ENCODE measurements around the gene ZNF853.
"Not testable (repeated sequence)": the region's sequence is repeated elsewhere in the genome, so short reads cannot be mapped to it uniquely, and the experiment has no call there.

Gene ZNF853

GRCh38 chr7:6614953-6615722 lies at the start of gene ZNF853:
TSS of gene ZNF853 (plus strand) at chr7:6615610. CDS start at chr7:6616175, 565 bp downstream.
- H3K4me3 ChIP-seq (ENCODE audit: low read depth, low read length): peak within 1 kb of the TSS; percentile 70

GRCh38 chr7:6565655-6566054 lies 49.8 kb upstream of the ZNF853 start:
- no peak overlapping the region for H3K4me3 ChIP-seq (ENCODE audit: low read depth, low read length)

DNA sequence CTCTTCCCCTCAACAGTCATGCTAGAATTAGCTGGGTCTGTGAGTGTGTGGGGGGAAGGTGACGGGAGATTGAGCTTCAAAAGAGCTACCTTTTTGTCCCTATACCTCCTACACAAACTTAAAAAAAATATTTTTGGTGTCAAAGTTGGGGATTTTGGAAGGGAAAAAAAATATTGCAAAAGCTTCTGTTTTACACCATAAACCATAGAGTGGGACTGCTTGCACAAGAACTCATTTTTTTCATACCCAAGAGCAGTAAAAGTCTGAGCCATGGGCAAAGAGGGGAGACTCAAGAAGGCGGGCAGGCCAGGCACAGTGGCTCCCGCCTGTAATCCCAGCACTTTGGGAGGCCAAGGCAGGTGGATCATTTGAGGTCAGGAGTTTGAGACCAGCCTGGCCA lies 47.5 kb upstream of the ZNF853 start:
- H3K4me3 ChIP-seq (ENCODE audit: low read depth, low read length): no peak overlapping the region

GRCh38 chr7:6571160-6571779 lies 44.1 kb upstream of the ZNF853 start:
- H3K4me3 ChIP-seq (ENCODE audit: low read depth, low read length): no peak overlapping the region

DNA sequence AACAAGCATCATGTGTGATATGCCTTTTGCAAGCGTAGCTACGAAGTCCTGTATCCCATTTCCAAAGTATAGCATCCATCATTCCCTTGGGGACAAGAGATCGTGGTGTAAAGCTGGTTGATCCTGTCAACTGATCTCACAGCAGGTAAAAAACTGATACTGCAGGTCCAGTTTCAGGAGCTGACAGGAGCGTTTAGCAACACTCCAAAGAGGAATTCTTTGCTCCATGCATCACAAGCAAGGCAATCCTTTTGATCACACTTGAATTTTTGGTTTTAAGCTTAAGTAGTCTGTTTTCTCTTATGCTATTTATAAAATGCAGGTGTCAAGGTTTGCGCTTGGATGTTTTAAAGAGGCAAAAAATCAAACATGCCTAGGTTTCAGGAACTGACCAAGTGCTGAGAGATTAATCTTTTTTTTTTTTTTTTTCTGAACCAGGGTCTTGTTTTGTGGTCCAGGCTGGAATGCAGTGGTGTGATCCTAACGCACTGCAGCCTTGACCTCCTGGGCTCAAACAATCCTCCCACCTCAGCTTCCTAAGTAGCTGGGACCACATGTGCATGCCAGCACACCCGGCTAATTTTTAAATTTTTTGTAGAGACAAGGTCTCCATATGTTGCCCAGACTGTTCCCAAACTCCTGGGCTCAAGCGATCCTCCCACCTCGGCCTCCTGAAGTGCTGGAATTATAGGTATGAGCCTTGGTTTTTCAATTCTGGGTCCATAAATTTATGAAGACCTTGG lies 40.0 kb upstream of the ZNF853 start:
- no peak overlapping the region for H3K4me3 ChIP-seq (ENCODE audit: low read depth, low read length)

DNA sequence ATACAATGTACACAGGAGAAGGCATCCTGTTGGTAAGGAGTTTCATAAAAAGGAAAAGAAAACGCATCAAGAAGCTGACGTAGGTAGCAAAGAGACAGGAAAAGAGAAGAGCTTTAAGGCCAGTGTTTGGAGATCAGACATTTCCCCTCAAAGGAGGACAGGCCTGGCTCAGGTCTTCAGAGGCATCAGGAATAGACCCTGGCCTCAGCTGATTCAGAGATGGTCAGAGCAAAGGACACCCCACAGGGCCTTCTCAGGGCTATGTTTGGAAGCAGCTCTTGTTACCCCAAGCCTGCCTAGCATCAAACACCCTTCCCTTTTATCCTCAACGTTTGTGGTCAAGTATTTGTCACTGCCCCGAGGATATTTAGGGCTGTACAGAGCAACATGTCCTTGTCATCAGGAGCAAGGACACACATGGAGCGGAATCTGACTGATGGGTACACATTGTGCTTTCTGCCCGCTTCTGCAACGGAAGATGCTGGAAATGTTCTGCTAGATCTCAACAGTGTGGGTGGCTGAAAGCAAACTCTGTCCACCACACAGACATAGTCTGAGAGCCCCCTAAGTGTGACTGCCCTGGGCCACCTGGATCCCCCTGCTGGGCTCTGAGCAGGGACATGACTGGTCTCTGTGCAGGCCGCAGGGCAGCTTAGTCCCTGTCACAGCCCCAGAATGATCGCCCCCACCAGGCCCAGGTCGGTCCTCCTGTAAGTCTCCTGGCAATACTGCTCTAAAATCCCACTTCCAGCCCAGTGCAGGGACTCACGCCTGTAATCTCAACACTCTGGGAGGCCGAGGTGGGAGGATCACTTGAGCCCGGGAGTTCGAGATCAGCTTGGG lies 39.2 kb upstream of the ZNF853 start:
- H3K4me3 ChIP-seq (ENCODE audit: low read depth, low read length): no peak overlapping the region

- peak overlapping the region; percentile 60 for H3K4me3 ChIP-seq (ENCODE audit: low read depth, low read length)
Observed at GRCh38 chr7:6576867-6577368, 38.5 kb upstream of the ZNF853 start.

- peak within 1 kb of the TSS; percentile 60 for H3K4me3 ChIP-seq (ENCODE audit: low read depth, low read length)
Observed at GRCh38 chr7:6577369-6578113, 37.9 kb upstream of the ZNF853 start, which contains the start of gene ZDHHC4. TSS of gene ZDHHC4 (plus strand) at chr7:6577454. CDS start at chr7:6580562, 3,108 bp downstream.

DNA sequence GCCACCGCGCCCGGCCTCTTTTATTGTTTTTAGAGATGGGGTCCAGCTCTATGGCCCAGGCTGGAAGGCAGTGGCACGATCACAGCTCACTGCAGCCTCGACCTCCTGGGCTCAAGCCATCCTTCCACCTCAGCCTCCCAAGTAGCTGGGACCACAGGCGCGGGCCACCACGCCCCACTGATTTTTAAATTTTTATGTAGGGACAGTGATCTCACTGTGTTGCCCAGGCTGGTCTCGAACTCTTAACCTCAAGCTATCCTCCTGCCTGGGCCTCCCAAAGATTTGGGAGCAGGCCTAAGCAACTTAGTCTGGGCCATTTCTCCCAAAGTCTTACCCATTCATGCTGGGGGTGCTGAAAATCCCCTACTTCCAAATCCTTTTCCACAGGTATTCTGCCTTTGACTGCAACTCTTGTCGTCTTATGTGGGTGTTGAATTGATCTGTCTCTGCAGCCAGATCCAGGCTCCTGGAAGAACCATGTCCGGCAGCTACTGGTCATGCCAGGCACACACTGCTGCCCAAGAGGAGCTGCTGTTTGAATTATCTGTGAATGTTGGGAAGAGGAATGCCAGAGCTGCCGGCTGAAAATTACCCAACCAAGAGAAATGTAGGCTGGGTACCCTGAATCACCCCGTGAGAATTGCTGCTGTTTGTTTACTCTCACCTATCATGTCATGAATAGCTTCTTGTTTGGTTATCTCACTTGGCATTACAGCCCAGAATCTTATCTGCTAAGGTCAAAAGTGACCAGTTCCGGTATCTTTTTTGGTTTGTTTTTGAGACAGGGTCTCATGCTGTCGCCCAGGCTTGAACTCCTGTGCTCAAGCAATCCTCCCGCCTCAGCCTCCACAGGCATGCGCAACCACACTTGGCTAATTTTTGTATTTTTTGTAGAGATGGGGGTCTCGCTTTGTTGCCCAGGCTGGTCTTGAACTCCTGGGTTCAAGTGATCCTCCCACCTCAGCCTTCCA lies 37.0 kb upstream of the ZNF853 start:
- no peak overlapping the region for H3K4me3 ChIP-seq (ENCODE audit: low read depth, low read length)

- no peak overlapping the region for H3K4me3 ChIP-seq (ENCODE audit: low read depth, low read length)
Observed at GRCh38 chr7:6579446-6579845, 36.0 kb upstream of the ZNF853 start.

DNA sequence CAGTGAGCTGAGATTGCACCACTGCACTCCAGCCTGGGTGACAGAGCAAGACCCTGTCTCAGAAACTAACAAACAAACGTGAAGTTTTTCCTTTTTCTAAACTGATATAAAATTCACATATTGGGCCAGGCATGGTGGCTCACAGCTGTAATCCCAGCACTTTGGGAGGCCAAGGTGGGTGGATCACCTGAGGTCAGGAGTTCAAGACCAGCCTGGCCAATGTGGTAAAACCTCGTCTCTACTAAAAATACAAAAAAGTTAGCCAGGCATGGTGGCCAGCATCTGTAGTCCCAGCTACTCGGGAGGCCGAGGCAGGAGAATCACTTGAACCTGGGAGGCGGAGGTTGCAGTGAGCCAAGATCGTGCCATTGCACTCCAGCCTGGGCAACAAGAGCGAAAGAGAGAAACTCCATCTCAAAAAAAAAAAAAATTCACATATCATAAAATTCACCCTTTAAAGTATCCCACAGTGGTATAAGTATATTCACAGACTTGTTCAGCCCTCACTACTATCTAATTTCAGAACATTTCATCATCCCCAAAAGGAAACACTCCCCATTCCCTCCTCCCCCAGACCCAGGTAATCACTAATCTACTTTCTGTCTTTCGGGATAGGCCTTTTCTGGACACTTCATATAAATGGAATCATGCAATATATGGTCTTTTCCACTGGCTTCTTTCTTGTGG lies 29.5 kb upstream of the ZNF853 start:
- not testable (repeated sequence) for H3K4me3 ChIP-seq (ENCODE audit: low read depth, low read length)

DNA sequence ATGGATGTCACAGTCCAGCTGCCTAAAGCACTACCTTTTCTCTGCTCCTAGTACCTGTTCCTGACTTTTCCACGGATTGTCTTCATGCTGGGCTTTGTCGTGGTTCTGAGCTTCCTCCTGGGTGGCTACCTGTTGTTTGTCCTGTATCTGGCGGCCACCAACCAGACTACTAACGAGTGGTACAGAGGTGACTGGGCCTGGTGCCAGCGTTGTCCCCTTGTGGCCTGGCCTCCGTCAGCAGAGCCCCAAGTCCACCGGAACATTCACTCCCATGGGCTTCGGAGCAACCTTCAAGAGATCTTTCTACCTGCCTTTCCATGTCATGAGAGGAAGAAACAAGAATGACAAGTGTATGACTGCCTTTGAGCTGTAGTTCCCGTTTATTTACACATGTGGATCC lies 26.8 kb upstream of the ZNF853 start:
- no peak overlapping the region for H3K4me3 ChIP-seq (ENCODE audit: low read depth, low read length)

GRCh38 chr7:6589151-6589828 lies 26.1 kb upstream of the ZNF853 start:
- no peak overlapping the region for H3K4me3 ChIP-seq (ENCODE audit: low read depth, low read length)

- peak within 1 kb of the TSS; percentile 85 for H3K4me3 ChIP-seq (ENCODE audit: low read depth, low read length)
Observed at GRCh38 chr7:6589829-6590644, 25.4 kb upstream of the ZNF853 start, which contains the start of gene INTS15. TSS of gene INTS15 (plus strand) at chr7:6590021. CDS start at chr7:6590284, 263 bp downstream.

GRCh38 chr7:6590645-6591110 lies 24.7 kb upstream of the ZNF853 start:
- peak overlapping the region; percentile 85 for H3K4me3 ChIP-seq (ENCODE audit: low read depth, low read length)

DNA sequence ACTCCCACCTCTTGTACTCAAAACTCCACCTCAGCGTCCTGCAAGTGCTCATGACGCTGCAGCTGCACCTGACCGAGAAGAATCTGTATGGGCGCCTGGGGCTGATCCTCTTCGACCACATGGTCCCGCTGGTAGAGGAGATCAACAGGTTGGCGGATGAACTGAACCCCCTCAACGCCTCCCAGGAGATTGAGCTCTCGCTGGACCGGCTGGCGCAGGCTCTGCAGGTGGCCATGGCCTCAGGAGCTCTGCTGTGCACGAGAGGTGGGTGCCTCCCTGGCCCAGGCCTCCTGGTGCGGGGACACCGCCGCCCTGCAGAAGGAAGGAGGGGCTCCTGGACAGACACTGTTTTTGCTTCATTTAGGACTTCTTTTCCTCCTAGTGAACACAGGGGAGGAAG lies 15.3 kb upstream of the ZNF853 start:
- H3K4me3 ChIP-seq (ENCODE audit: low read depth, low read length): no peak overlapping the region

DNA sequence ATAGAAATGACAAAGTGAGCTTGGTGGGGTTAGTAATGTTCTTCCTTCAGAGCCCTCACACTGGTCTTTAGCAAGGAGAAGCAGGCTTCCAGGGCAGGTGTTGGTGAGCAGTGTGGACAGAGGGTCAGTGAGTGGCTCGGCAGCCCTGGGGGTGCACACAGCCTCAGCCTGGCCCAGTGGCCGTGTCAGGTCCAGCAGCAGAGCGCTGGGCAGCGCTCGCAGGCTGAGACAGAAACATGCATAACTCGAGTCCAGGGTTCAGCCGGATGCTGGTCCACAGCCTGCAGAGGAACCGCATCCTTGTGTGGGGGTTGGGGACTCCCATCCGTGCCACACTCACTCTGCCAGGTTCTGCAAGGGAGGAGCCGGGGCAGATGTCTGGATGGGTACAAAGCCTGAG lies 11.0 kb upstream of the ZNF853 start:
- H3K4me3 ChIP-seq (ENCODE audit: low read depth, low read length): no peak overlapping the region

Measured in iPS-11a (cell line).